GM10266 (cell line): Measurements from ENCODE around the gene ARHGEF9.

Experiments used
- DNase-seq: peaks from one replicate; pipeline ENCODE4 v3.0.0; 2012; ENCODE audit errors: extremely low spot score
- TF ChIP-seq, protein P1 (sequence below): IDR thresholded peaks from 2 replicates; pipeline ENCODE4 v1.5.1; 2012; ENCODE audit warnings: mild to moderate bottlenecking, low read depth; ENCODE audit not compliant: control insufficient read depth, insufficient read depth; ENCODE audit errors: missing control alignments

Gene ARHGEF9

GRCh38 chrX:63613531-63614028 lies 171.4 kb downstream of the ARHGEF9 start:
- TF ChIP-seq, protein P1, sequence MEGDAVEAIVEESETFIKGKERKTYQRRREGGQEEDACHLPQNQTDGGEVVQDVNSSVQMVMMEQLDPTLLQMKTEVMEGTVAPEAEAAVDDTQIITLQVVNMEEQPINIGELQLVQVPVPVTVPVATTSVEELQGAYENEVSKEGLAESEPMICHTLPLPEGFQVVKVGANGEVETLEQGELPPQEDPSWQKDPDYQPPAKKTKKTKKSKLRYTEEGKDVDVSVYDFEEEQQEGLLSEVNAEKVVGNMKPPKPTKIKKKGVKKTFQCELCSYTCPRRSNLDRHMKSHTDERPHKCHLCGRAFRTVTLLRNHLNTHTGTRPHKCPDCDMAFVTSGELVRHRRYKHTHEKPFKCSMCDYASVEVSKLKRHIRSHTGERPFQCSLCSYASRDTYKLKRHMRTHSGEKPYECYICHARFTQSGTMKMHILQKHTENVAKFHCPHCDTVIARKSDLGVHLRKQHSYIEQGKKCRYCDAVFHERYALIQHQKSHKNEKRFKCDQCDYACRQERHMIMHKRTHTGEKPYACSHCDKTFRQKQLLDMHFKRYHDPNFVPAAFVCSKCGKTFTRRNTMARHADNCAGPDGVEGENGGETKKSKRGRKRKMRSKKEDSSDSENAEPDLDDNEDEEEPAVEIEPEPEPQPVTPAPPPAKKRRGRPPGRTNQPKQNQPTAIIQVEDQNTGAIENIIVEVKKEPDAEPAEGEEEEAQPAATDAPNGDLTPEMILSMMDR = no peak
- no peak for DNase-seq

GRCh38 chrX:63585936-63586335 lies 199.1 kb downstream of the ARHGEF9 start:
- DNase-seq = no peak
- TF ChIP-seq, protein P1 = no peak
